Activated CD4-positive, alpha-beta T cell treated with anti-CD3 and anti-CD28 coated beads for 36 hours (primary cell): Measurements from ENCODE around the gene CAV3. TPM values are rescaled to one million over a fixed set of nuclear protein-coding genes. Genes with fewer than 3 reads are reported as not detected.

Experiments
- ATAC-seq: fragments of 200-7000 bp; cut with Tn5 transposase; one replicate; pipeline ENCODE4 v1.10.0; 2021; ENCODE audit warnings: mild to moderate bottlenecking, moderate library complexity
- CTCF ChIA-PET: fragments of 350-600 bp; sonication (Branson Sonifier 250); formaldehyde crosslinking; loops from one replicate; lab custom pipeline; 2021; ENCODE audit warnings: antibody characterized with exemption; lab: Charles Lee
- POLR2A ChIA-PET: fragments of 350-600 bp; sonication (Branson Sonifier 250); formaldehyde crosslinking; loops from one replicate; lab custom pipeline; 2021; ENCODE audit warnings: antibody characterized with exemption, inconsistent platforms; lab: Charles Lee
- DNase-seq: peaks from one replicate; pipeline ENCODE4 v3.0.0-alpha.2; 2020
- H3K27ac Mint-ChIP-seq: one replicate; pipeline ENCODE4 v1.8.0; 2021; ENCODE audit warnings: mixed read lengths
- H3K27me3 Mint-ChIP-seq: one replicate; pipeline ENCODE4 v1.8.0; 2021; ENCODE audit warnings: mixed read lengths
- H3K36me3 Mint-ChIP-seq: one replicate; pipeline ENCODE4 v1.8.0; 2021; ENCODE audit warnings: low read depth, mixed read lengths
- H3K4me1 Mint-ChIP-seq: one replicate; pipeline ENCODE4 v1.8.0; 2021; ENCODE audit warnings: mixed read lengths
- H3K4me3 Mint-ChIP-seq: one replicate; pipeline ENCODE4 v1.8.0; 2021; ENCODE audit warnings: mild to moderate bottlenecking, moderate library complexity, mixed read lengths
- H3K9me3 Mint-ChIP-seq: one replicate; pipeline ENCODE4 v1.8.0; 2021; ENCODE audit warnings: low read depth, mixed read lengths
- intact Hi-C, 2 experiments: fragments of 100-400 bp; cut with DNase I in 1 of 2; cut with micrococcal nuclease in 1 of 2; formaldehyde crosslinking; loops; one replicate each; pipeline versions ENCODE4 v1.14.2 to v1.15.1; 2022 to 2024; cut with DNase I, micrococcal nuclease
- total RNA-seq, 2 experiments: library from RNA; stranded (reverse); gene quantifications; one replicate each; pipeline ENCODE4 v1.2.3, GENCODE V29; 2021

Gene CAV3
- total RNA-seq, 2 experiments from 2014 or later = not detected

DNA sequence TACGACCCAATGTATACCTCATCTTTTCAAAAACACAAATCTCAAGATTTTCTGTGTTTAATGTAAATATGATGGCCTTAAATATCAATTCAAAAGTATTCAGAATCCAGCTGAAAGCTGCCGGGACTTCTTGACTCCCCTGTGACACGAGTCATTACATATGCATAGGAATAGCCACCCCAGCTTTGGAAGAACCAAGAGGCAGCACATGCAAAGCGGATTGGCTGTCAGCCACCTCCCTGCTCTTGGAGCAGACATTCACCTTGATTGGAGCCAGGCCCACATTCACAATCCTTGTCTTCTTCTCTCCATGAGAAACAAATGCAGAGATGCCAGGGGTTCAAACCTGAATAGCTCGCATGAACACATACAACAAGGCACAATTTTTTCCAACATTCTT, 10.8 kb upstream of the CAV3 start:
- no peak for DNase-seq
- ChIA-PET CTCF (interaction anchor here (0.7 kb wide), 1 partner anchor 324 kb away, joined by 3 read pairs; no protein-coding TSS in a partner anchor), POLR2A (no interaction called here)
- H3K36me3 Mint-ChIP-seq = no peaks in the 10 kb centered on the region
- no peaks in the 10 kb centered on the region for H3K27me3 Mint-ChIP-seq
- no peak overlapping the region for H3K4me3 Mint-ChIP-seq
- no peak overlapping the region for H3K27ac Mint-ChIP-seq
- intact Hi-C loops = no loop called here
- ATAC-seq = no peak
- peaks cover 2% of the 10 kb centered on the region for H3K9me3 Mint-ChIP-seq
- H3K4me1 Mint-ChIP-seq = no peaks in the 10 kb centered on the region

DNA sequence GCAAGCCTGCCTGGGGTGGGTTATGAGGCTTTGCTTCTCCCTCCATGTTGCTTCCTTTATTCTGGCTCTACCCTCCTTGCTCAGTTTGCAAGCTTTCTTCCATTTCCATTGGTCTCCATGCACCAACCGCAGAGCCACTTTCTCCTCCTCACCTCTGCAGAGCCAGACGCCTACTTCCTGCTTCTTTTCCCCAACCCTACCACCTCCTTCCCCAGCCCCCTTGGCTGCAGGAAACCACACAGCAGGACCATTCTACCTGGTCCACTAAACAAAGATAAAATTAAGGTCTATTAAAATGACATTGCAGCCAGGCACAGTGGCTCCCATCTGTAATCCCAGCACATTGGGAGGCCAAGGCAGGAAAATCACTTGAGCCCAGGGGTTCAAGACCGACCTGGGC, 10.0 kb upstream of the CAV3 start:
- no peaks in the 10 kb centered on the region for H3K36me3 Mint-ChIP-seq
- intact Hi-C loops = no loop called here
- no peaks in the 10 kb centered on the region for H3K27me3 Mint-ChIP-seq
- ChIA-PET POLR2A (no interaction called here), CTCF (interaction anchor here (0.7 kb wide), 1 partner anchor 323 kb away, joined by 3 read pairs; no protein-coding TSS in a partner anchor)
- DNase-seq (no peak), ATAC-seq (no peak)
- no peaks in the 10 kb centered on the region for H3K9me3 Mint-ChIP-seq
- H3K27ac Mint-ChIP-seq = no peak overlapping the region
- no peaks in the 10 kb centered on the region for H3K4me1 Mint-ChIP-seq
- H3K4me3 Mint-ChIP-seq = no peak overlapping the region

DNA sequence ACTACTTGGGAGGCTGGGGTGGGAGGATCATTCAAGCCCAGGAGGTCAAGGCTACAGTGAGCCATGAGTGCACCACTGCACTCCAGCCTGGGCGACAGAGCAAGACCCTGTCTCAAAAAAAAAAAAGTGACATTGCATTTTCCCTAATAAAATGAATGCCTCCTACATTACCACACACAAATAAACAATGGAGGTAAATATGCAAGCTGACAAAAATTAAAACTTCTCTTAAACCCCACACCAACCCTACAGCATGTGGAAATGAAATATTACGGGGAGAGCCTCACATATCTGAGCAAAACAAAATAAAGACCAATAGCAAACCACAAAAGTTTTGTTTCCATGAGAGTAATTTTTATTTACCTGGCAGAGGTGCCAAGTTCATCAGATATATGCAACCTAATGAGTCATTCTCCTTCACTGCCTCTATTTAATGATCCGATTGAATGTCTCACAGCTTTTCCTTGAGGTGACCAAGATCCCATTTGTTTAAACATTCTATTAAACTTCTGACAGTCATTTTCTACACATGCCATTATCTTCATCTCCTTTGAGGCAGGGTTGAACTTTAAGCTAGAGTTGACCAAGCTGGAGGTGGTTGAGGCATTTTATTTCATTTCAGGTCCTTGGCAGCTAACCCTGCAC, 9.4 kb upstream of the CAV3 start:
- intact Hi-C loops = no loop called here
- POLR2A ChIA-PET = no interaction called here
- DNase-seq = no peak
- Mint-ChIP-seq H3K36me3 (no peaks in the 10 kb centered on the region), H3K4me1 (no peaks in the 10 kb centered on the region), H3K4me3 (no peak overlapping the region), H3K27me3 (no peaks in the 10 kb centered on the region), H3K9me3 (no peaks in the 10 kb centered on the region), H3K27ac (no peak overlapping the region)
- ATAC-seq = no peak
- CTCF ChIA-PET = interaction anchor here (0.7 kb wide), 1 partner anchor 27 kb away, joined by 4 read pairs; no protein-coding TSS in a partner anchor

DNA sequence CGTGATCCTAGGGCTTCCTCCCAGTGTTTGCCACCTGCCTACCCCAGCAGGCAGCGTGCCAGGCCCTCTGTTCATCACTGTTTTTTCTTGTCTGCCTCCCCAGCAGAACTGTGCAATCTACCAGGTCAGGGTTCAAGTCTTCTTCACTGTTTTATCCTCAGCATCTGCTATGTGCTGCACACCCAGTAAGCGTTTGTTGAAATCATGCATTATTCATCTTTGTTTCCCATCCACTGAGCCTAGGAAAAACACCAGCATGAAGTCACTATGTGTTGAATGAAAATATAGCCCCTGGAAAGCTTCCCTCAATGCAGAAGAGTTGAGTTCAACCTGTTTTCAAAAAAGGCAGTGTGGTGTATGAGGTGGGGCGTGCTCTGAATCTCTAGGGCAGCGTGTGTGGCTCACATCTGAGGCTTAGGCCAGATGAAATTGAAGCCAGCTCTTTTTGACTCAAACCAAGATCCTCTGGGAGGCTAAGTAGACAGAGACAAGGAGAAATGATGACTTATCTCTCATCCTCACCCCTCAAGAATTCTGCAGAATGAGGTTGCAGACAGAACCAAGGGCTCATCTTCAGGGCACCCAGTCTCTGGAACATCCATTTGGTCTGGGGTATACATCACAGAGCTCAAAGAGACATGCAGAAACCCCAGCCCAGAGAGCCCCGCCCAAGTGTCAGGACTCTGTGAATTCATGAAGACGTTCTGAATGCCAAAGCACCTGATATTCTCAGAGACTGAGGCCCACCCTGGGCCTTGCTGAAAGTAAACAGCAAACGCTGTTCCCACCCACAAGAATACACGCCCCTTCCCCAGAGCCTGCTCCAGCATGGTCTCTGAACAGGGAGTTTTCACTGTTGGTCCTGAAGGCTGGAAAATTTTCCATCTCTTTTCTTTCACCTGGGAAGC, 5.7 kb upstream of the CAV3 start:
- H3K4me3 Mint-ChIP-seq = no peak overlapping the region
- CTCF ChIA-PET = interaction anchor here (0.5 to 0.7 kb wide), 3 partner anchors 12 to 409 kb away, joined by 3 to 4 read pairs (median 3); no protein-coding TSS in a partner anchor
- POLR2A ChIA-PET = no interaction called here

DNA sequence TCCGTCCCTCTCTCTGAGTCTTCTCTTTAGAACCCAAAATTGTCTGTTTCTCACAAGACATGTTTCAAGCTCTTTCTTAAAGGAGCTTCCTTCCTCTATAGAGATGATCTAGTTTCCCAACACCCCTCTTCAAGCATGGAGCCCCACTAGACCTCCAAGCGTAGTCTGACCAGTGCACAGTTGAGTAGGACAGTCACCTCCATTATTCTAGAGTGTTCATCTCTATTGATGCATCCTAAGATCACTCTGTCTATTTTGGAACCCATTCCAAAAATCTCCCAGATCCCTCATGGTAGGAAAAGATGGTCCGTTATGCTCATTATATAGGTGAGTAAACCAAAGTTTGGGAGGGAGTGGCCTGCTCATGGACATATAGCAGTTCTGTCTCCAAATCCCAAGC, 4.1 kb upstream of the CAV3 start:
- Mint-ChIP-seq H3K27me3 (no peaks in the 10 kb centered on the region), H3K9me3 (no peaks in the 10 kb centered on the region), H3K36me3 (no peaks in the 10 kb centered on the region), H3K27ac (no peak overlapping the region), H3K4me3 (no peak overlapping the region), H3K4me1 (no peaks in the 10 kb centered on the region)
- ChIA-PET CTCF (no interaction called here), POLR2A (no interaction called here)
- ATAC-seq = no peak
- intact Hi-C loops = no loop called here
- DNase-seq = no peak

More for the DNA sequence above, 5.7 kb upstream of the CAV3 start:
- DNase-seq (no peak), ATAC-seq (no peak)
- no peaks in the 10 kb centered on the region for H3K4me1 Mint-ChIP-seq
- no peaks in the 10 kb centered on the region for H3K36me3 Mint-ChIP-seq
- H3K9me3 Mint-ChIP-seq = no peaks in the 10 kb centered on the region
- H3K27ac Mint-ChIP-seq = no peak overlapping the region
- H3K27me3 Mint-ChIP-seq = no peaks in the 10 kb centered on the region
- intact Hi-C loops = no loop called here

DNA sequence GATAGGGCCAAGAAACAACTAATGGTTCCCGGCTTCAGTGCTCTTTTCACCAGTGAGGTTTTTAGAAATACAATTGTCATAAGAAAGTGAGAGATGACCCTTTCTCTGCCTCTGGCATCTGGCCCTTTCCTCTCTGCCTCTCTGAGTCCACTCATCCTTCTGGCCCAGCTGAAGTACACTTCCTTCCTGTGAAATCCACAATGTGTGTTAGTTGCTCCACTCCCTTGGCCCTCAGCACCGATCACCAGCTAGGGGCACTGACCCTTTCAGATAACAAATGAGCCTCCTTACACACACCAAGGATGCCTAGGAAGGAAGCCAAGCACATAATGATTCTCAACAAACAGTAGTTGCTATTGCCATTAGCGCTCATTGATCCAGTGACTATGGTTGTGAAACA, 2.9 kb upstream of the CAV3 start:
- ChIA-PET POLR2A (no interaction called here), CTCF (no interaction called here)
- H3K4me3 Mint-ChIP-seq = no peak overlapping the region
- no peak for ATAC-seq
- H3K36me3 Mint-ChIP-seq = no peaks in the 10 kb centered on the region
- no peaks in the 10 kb centered on the region for H3K9me3 Mint-ChIP-seq
- no peak overlapping the region for H3K27ac Mint-ChIP-seq
- DNase-seq = no peak
- H3K4me1 Mint-ChIP-seq = no peaks in the 10 kb centered on the region
- intact Hi-C loops = no loop called here
- no peaks in the 10 kb centered on the region for H3K27me3 Mint-ChIP-seq

DNA sequence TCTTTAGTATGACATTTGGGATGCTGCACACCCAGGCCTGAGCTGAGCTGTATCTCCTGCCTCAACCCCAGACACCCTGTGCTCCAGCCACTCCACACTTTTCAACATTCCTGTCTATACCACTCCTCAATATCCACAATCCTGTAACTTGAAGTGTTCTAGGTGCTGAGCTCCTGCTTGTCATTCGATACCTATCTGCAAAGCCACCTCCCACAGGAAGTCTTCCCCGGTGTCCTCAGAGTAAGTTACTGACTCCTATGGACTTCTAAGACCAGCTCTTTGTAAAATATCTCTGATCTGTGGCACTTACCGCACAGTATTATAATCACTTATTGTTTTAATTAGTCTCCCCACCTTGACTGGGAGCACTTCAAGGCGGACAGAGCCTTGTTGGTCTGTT, 1.2 kb upstream of the CAV3 start:
- Mint-ChIP-seq H3K9me3 (no peaks in the 10 kb centered on the region), H3K4me3 (no peak overlapping the region), H3K27me3 (peaks cover 3% of the 10 kb centered on the region), H3K4me1 (no peaks in the 10 kb centered on the region), H3K27ac (no peak overlapping the region), H3K36me3 (no peaks in the 10 kb centered on the region)
- POLR2A ChIA-PET = interaction anchor here (0.6 kb wide), 1 partner anchor 63 kb away, joined by 3 read pairs; no protein-coding TSS in a partner anchor
- CTCF ChIA-PET = interaction anchor here (0.7 kb wide), 1 partner anchor 20 kb away, joined by 3 read pairs; no protein-coding TSS in a partner anchor
- ATAC-seq (no peak), DNase-seq (no peak)
- intact Hi-C loops = no loop called here

DNA sequence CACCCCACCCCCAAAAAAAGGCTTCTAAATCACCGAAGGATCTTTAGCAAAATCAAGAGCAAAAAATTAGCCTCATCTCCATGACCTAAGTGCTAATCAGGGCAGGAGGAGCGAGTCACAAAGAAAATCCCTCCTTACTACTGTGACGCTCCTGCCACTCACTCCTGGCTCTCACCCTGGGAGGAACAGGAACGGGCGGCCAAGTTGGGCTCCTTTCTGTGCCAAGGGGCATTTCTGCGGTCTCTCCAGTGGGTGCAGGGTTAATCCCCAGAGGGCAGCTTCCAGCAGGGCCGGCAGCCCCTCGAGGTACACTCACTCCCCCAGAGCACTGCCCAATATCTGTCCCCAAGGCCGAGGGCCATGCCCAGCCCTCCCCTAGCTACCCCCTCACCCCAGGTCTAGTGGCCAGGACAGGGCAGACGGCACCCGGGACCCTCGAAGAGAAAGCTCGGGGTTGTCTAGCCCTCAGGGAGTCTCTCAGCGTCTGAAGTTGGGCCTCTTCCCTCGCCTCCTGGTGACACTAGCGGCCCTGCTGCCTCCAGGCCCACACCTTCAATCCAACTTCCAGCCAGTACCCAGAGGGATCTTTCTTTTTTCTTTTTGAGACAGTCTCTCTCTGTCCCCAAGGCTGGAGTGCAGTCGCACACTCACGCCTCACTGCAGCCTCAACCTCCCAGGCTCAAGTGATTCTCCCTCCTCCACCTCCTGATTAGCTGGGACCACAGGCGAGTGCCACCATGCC, 706 bp downstream of the CAV3 start:
- ChIA-PET POLR2A (no interaction called here), CTCF (no interaction called here)
- Mint-ChIP-seq H3K36me3 (no peaks in the 10 kb centered on the region), H3K9me3 (no peaks in the 10 kb centered on the region), H3K4me3 (no peak overlapping the region), H3K27ac (no peak overlapping the region), H3K4me1 (no peaks in the 10 kb centered on the region), H3K27me3 (peaks cover 3% of the 10 kb centered on the region)
- intact Hi-C loops = no loop called here
- DNase-seq (no peak), ATAC-seq (no peak)

DNA sequence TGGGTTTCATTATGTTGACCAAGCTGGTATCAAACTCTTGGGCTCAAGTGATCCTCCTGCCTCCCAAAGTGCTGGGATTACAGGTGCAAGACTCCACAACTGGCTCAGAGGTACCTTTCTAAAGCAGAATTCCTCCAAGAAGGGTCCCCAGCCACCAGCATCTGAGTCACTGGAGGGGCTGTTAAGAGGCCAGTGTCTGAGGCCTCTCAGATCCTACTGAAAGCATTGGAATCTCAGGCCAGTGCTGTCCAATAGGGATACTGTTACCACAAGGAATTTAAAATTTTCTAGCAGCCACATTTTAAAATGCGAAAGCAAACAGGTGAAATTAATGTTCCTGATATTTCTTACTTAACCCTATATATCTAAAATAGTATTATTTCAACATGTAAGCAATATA, 1.3 kb downstream of the CAV3 start:
- no peaks in the 10 kb centered on the region for H3K9me3 Mint-ChIP-seq
- peaks cover 3% of the 10 kb centered on the region for H3K27me3 Mint-ChIP-seq
- DNase-seq = no peak
- ChIA-PET POLR2A (no interaction called here), CTCF (no interaction called here)
- intact Hi-C loops = no loop called here
- H3K4me1 Mint-ChIP-seq = no peaks in the 10 kb centered on the region
- no peak overlapping the region for H3K27ac Mint-ChIP-seq
- ATAC-seq = no peak
- H3K4me3 Mint-ChIP-seq = no peak overlapping the region
- H3K36me3 Mint-ChIP-seq = no peaks in the 10 kb centered on the region

DNA sequence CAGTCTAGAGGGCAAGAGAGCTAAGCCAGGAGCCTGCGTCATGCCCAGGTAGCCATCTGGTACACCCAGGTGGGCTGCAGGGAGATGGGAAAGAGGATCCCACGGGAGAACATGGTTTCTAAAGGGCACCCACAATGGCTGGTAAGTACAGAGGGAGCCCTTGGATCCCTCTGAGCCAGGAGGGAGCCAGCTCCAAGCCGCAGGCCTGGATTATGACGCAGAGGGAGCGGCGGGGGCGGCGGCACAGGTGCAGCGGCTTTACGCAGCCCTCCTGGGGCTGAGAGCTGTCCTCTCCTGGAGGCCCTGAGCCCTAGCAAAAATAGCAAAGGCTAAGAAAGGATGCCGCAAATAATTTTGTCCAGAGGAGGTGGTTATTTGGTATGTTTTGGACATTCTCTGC, 2.8 kb downstream of the CAV3 start:
- no peaks in the 10 kb centered on the region for H3K36me3 Mint-ChIP-seq
- no peak overlapping the region for H3K4me3 Mint-ChIP-seq
- H3K4me1 Mint-ChIP-seq = no peaks in the 10 kb centered on the region
- no peaks in the 10 kb centered on the region for H3K9me3 Mint-ChIP-seq
- ChIA-PET POLR2A (no interaction called here), CTCF (no interaction called here)
- ATAC-seq (no peak), DNase-seq (no peak)
- peaks cover 5% of the 10 kb centered on the region for H3K27me3 Mint-ChIP-seq
- intact Hi-C loops = no loop called here
- H3K27ac Mint-ChIP-seq = no peak overlapping the region

DNA sequence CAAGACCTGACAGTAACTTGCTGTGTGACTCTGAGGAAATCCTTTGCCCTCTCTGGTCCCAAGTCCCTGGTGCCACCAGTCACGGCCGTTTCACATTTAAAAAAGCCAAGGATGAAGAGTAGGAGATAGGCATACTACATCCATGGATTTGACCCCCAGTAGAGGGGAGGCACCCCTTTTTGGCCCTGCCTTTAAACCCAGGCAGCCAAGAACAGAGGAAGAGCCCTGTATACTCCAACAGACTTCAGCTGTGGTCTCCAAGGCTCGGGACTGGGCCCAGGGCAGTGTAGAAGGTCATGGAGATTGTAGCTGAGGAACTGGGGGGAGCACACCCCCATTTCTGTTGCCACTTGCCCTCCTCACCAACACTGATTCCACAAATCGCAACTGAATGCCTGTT, 3.7 kb downstream of the CAV3 start:
- ChIA-PET CTCF (no interaction called here), POLR2A (no interaction called here)
- no peaks in the 10 kb centered on the region for H3K9me3 Mint-ChIP-seq
- no peak overlapping the region for H3K27ac Mint-ChIP-seq
- H3K4me3 Mint-ChIP-seq = no peak overlapping the region
- peaks cover 9% of the 10 kb centered on the region for H3K27me3 Mint-ChIP-seq
- no peaks in the 10 kb centered on the region for H3K36me3 Mint-ChIP-seq
- no peaks in the 10 kb centered on the region for H3K4me1 Mint-ChIP-seq
- ATAC-seq (no peak), DNase-seq (no peak)
- intact Hi-C loops = no loop called here
